Astrocyte of the cerebellum (primary cell): ENCODE data around the gene UACA.
"Not testable (repeated sequence)": the region's sequence is repeated elsewhere in the genome, so short reads cannot be mapped to it uniquely, and the experiment has no call there.

ENCODE experiments used
- DNase-seq: peaks from one replicate; pipeline ENCODE4 v3.0.0-alpha.2; 2011; ENCODE audit warnings: low read depth
- H3K4me3 ChIP-seq: 2 replicates; pipeline ENCODE4 v1.5.1; 2011; ENCODE audit warnings: mild to moderate bottlenecking, low read depth, low read length, moderate library complexity
- in situ Hi-C: cut with HindIII; loops from 2 replicates; pipeline ENCODE4 v1.10.0; 2017; ENCODE audit warnings: low sequenced_read_pairs
- TF ChIP-seq, protein P1 (sequence below): IDR thresholded peaks from 2 replicates; pipeline ENCODE4 v1.5.1; 2012; ENCODE audit warnings: low read length, low read depth, moderate library complexity, mild to moderate bottlenecking; ENCODE audit errors: missing control alignments

The UACA gene

DNA sequence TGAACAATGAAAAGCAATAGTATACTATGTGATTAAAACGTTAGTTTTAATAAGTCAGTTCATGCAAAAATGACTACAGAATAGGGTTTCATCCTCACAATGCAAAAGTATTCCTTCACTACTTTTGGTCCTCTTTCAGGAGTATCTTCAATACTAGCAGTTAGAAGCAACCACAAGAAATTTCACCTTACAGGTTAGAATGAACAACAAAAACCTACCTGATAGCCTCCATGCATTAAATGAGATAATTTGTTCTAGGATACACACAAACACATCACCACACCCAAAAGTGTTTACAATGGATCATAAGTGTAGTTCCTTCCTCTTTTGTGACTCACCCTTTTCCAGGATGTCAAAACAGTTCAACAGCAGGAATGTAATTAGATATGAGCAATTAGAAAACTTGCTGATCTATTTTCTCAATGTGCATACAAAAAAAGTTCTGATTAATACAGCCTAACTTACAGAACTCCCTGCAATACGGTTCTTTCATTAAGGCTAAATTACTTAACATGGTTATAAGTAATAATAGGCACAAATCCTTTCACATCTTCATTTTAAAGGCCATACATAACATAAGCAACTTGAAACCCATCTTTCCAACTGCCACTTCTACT is 21.6 kb downstream of the UACA start:
- H3K4me3 ChIP-seq: no peak overlapping the region
- TF ChIP-seq, protein P1, sequence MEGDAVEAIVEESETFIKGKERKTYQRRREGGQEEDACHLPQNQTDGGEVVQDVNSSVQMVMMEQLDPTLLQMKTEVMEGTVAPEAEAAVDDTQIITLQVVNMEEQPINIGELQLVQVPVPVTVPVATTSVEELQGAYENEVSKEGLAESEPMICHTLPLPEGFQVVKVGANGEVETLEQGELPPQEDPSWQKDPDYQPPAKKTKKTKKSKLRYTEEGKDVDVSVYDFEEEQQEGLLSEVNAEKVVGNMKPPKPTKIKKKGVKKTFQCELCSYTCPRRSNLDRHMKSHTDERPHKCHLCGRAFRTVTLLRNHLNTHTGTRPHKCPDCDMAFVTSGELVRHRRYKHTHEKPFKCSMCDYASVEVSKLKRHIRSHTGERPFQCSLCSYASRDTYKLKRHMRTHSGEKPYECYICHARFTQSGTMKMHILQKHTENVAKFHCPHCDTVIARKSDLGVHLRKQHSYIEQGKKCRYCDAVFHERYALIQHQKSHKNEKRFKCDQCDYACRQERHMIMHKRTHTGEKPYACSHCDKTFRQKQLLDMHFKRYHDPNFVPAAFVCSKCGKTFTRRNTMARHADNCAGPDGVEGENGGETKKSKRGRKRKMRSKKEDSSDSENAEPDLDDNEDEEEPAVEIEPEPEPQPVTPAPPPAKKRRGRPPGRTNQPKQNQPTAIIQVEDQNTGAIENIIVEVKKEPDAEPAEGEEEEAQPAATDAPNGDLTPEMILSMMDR: no peak
- no peak for DNase-seq
- in situ Hi-C loops: no loop called here

DNA sequence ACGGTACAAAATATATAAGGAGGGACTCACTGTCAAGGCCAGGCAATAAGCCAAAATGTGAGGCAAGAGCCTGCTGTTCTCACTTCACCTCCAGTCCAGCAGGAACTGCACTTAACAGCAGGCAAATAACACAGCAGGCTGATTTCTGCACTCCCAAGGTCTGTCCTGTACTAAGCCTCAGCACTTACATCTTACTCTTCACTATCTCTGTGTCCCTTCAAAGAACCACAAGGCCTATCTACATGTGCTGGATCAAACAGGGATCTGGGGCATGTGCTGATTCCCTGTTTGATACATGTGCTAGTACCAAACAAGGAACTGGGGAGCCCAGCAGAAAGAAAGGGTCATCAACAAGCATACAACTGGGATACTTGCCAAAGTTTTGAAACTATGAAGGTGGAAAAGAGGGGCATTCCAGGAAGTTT is 22.2 kb downstream of the UACA start:
- TF ChIP-seq, protein P1: no peak
- no peak overlapping the region for H3K4me3 ChIP-seq
- DNase-seq: peak; percentile 77
- in situ Hi-C loops: no loop called here

DNA sequence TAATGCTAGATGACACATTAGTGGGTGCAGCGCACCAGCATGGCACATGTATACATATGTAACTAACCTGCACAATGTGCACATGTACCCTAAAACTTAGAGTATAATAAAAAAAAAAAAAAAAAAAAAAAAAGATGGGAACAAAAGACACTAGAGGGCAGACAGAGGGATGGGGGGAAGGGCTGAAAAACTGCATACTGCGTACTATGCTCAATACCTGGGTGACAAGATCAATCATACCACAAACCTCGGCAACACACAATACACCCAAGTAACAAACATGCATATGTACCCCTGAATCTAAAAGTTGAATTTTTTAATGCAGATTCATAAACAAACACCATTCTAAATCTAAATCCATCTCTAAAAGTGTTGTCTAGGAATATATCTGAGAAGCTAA is 28.3 kb downstream of the UACA start:
- H3K4me3 ChIP-seq, DNase-seq, in situ Hi-C loops: not testable (repeated sequence)

DNA sequence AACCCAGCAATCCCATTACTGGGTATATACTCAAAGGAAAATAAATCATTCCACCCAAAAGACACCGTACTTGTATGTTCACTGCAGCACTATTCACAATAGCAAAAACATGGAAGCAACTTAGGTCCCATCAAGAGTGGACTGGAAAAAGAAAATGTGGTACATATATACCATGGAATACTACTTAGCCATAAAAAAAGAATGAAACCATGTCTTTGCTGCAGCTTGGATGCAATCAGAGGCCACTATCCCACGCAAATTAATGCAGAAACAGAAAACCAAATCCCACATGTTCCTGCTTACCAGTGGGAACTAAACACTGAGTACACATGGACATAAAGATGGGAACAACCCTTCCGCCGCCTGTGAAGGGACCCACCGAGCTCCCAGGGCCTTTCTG is 34.2 kb downstream of the UACA start:
- TF ChIP-seq, protein P1: no peak
- no peak for DNase-seq
- no peak overlapping the region for H3K4me3 ChIP-seq
- in situ Hi-C loops: no loop called here

DNA sequence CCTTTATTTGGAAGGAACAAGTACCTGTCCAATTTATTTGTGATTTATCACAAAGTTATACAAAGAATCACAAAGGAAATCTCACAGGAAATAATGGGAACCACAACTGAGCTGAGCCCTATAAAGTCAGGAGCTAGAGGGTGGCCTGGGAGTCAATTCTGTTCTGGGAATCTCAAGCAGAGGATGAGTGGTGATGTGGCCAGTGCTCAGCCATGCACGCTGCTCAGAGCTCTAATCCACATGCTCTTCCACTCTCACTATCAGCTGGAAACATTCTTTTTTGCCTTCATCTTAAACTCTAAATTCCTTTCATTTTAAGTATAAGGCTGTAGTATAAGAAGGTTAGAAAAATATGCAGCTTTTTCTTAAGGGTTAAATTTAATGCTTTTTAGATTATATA is 36.6 kb downstream of the UACA start:
- DNase-seq: no peak
- in situ Hi-C loops: no loop called here
- H3K4me3 ChIP-seq: no peak overlapping the region
- TF ChIP-seq, protein P1: no peak

DNA sequence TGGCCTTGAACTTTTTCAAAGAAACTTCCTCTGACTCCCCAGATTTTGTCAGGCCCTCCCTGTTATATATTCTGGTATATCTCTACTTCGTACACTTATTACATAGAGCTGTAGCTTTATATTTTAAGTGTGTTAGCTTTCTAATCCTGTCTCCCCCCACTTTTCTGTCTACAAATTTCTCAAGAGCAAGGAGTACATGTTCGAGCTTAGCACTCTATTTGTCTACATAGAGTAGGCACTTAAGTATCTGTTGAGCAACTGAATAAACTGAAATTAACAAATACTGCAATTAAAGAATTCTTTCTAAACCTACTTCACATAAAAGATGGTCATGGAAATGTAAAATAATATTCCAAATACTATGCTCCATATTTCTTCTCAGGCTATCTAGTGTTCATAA is 39.4 kb downstream of the UACA start:
- no peak for DNase-seq
- TF ChIP-seq, protein P1: no peak
- in situ Hi-C loops: no loop called here
- no peak overlapping the region for H3K4me3 ChIP-seq

DNA sequence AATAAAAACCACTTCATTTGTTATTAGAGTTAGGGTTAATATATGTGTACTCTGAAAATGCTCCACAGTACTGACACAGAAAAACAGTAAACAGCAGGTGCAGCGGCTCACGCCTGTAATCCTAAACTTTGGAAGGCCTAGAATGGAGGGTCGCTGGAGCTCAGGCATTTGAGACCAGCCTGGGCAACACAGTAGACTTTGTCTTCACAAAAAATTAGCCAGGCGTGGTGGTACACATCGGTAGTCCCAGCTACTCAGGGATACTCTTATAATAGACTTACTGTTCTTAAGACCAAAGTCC is 40.3 kb downstream of the UACA start:
- TF ChIP-seq, protein P1: no peak

More for the DNA sequence above, 40.3 kb downstream of the UACA start:
- H3K4me3 ChIP-seq: no peak overlapping the region
- no peak for DNase-seq
- in situ Hi-C loops: no loop called here
